ENCODE measurements around the gene CCDC13. TPM values are rescaled to one million over a fixed set of nuclear protein-coding genes. Genes with fewer than 3 reads are reported as not detected.

The CCDC13 gene
- total and polyA plus RNA-seq, 2 of the 13 experiments (the other 11 are each of a cell fraction or from before 2014, with no cell fraction given): 0.22 to 0.51 TPM

GRCh38 chr3:42780892-42781700 is 8.0 kb upstream of the CCDC13 start:
- no TSS peak for BruUV-seq (replicated peaks)
- Histone ChIP-seq H4K20me1 (ENCODE audit: insufficient read depth, low read length) (no peaks in the 10 kb centered on the region), H3K27ac (ENCODE audit: extremely low read length, insufficient read depth, low read length) (no peak overlapping the region), H2AFZ (ENCODE audit: low read length) (no peak overlapping the region), H3K36me3 (replicated peaks in 1 of 2; ENCODE audit: control insufficient read depth in 1 of 2, insufficient read depth in 2 of 2, low read length in 2 of 2) (peaks cover 6 to 20% of the 10 kb centered on the region in 2 experiments; a peak in 4 of 5 replicates), H3K4me1 (ENCODE audit: insufficient read depth, low read length) (peaks cover 16% of the 10 kb centered on the region), H3K79me2 (ENCODE audit: insufficient read depth, low read length) (peaks cover 3% of the 10 kb centered on the region), H3K4me3 (replicated peaks in 1 of 3; ENCODE audit: insufficient read depth in 1 of 3, low read depth in 2 of 3, low read length in 3 of 3) (no peak overlapping the region), H3K27me3 (ENCODE audit: control insufficient read depth in 1 of 2, insufficient read depth in 2 of 2, low read length in 2 of 2) (no peaks in the 10 kb centered on the region), H3K4me2 (ENCODE audit: low read depth, low read length) (no peak overlapping the region), H3K9ac (ENCODE audit: insufficient read depth, low read depth, low read length) (no peak overlapping the region), H3K9me3 (ENCODE audit: low read length) (no peaks in the 10 kb centered on the region)
- WGBS (ENCODE audit: low lambda C conversion rate): 65% methylated on average over 11 of the region's 11 CpGs
- peak; percentile 68 for DNase-seq (ENCODE audit: low spot score)
- ChIA-PET CTCF (ENCODE audit: low intra/inter-chr PET ratio, low total read pairs) (interaction anchor here (1.1 to 4.0 kb wide), 5 partner anchors 37 to 100 kb away, joined by 3 to 76 read pairs (median 11); no protein-coding TSS in a partner anchor), POLR2A (interaction anchor here (1.2 kb wide), 1 partner anchor 50 kb away, joined by 4 read pairs; no protein-coding TSS in a partner anchor)
- ATAC-seq: peak; percentile 84
- intact Hi-C loops (cut with micrococcal nuclease; ENCODE audit: unreplicated experiment): loop anchor here (1.0 to 2.0 kb wide), 3 partner anchors 49 to 104 kb away; no protein-coding TSS in a partner anchor
- in situ Hi-C loops (cut with HindIII; ENCODE audit: extremely low pct_ligation_motif_present, low pct_unique_long_range_greater_than_20kb): loop anchor here (5.0 kb wide), 2 partner anchors 56 to 96 kb away; partner anchors contain the start of gene CYP8B1
- peak; percentile 79 for FAIRE-seq
- TF ChIP-seq KAT8 (CRISPR knock-in tag; IDR thresholded peaks at IDR 0.05): 0 out of 2 replicates have a peak, but pooled peaks have one; percentile 12
- TF ChIP-seq, protein P1, sequence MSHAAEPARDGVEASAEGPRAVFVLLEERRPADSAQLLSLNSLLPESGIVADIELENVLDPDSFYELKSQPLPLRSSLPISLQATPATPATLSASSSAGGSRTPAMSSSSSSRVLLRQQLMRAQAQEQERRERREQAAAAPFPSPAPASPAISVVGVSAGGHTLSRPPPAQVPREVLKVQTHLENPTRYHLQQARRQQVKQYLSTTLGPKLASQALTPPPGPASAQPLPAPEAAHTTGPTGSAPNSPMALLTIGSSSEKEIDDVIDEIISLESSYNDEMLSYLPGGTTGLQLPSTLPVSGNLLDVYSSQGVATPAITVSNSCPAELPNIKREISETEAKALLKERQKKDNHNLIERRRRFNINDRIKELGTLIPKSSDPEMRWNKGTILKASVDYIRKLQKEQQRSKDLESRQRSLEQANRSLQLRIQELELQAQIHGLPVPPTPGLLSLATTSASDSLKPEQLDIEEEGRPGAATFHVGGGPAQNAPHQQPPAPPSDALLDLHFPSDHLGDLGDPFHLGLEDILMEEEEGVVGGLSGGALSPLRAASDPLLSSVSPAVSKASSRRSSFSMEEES (CRISPR knock-in tag; IDR thresholded peaks at IDR 0.05): 0 out of 2 replicates have a peak, but pooled peaks have one; percentile 38
- no peak for TF ChIP-seq NFE2L1 (CRISPR knock-in tag; IDR thresholded peaks at IDR 0.05; ENCODE audit: borderline replicate concordance)
- TF ChIP-seq SATB2 (CRISPR knock-in tag; IDR thresholded peaks at IDR 0.05): no peak
- TF ChIP-seq AHDC1 (CRISPR knock-in tag; IDR thresholded peaks at IDR 0.05; ENCODE audit: borderline replicate concordance): no peak
- no peak for TF ChIP-seq ZC3H4 (CRISPR knock-in tag; IDR thresholded peaks at IDR 0.05; ENCODE audit: borderline replicate concordance)
- peak; percentile 82 for TF ChIP-seq STAG1 (CRISPR knock-in tag; IDR thresholded peaks at IDR 0.05)
- no peak for TF ChIP-seq ZNF446 (CRISPR knock-in tag; IDR thresholded peaks at IDR 0.05)
- TF ChIP-seq KDM4B (CRISPR knock-in tag; IDR thresholded peaks at IDR 0.05): no peak
- TF ChIP-seq, protein P2, sequence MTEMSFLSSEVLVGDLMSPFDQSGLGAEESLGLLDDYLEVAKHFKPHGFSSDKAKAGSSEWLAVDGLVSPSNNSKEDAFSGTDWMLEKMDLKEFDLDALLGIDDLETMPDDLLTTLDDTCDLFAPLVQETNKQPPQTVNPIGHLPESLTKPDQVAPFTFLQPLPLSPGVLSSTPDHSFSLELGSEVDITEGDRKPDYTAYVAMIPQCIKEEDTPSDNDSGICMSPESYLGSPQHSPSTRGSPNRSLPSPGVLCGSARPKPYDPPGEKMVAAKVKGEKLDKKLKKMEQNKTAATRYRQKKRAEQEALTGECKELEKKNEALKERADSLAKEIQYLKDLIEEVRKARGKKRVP (CRISPR knock-in tag; IDR thresholded peaks at IDR 0.05): no peak
- peak; percentile 51; the same call in 1 of the 2 replicates for TF ChIP-seq BCL6 (CRISPR knock-in tag; IDR thresholded peaks at IDR 0.05)
- TF ChIP-seq MIXL1 (CRISPR knock-in tag; IDR thresholded peaks at IDR 0.05): 0 out of 2 replicates have a peak, but pooled peaks have one; percentile 15
- peak; percentile 42 for TF ChIP-seq TEAD3 (CRISPR knock-in tag; optimal IDR thresholded peaks at IDR 0.05; ENCODE audit: borderline replicate concordance)
- TF ChIP-seq MEF2D (CRISPR knock-in tag; IDR thresholded peaks at IDR 0.05): no peak
- 0 out of 2 replicates have a peak, but pooled peaks have one; percentile 21 for TF ChIP-seq GATAD2A (CRISPR knock-in tag; IDR thresholded peaks at IDR 0.05)

All from HepG2 (cell line).